Breast epithelium (tissue), 3 donors: ENCODE measurements around the gene NDFIP2.

Experiments
- CTCF ChIP-seq, 3 donors: fragments of 450-650 bp; IDR thresholded peaks; one replicate each; pipeline ENCODE4 v1.5.1; 2016 to 2017; ENCODE audit warnings: antibody characterized with exemption in 3 of 3, mild to moderate bottlenecking in 3 of 3, moderate library complexity in 3 of 3
- POLR2A ChIP-seq: fragments of 450-650 bp; IDR thresholded peaks from one replicate; pipeline ENCODE4 v1.6.1; 2016; ENCODE audit warnings: antibody characterized with exemption, mild to moderate bottlenecking, moderate library complexity
- POLR2AphosphoS5 ChIP-seq, 3 donors: sonication (generic); formaldehyde crosslinking; IDR thresholded peaks; one replicate each; pipeline ENCODE4 v1.6.1; 2017; ENCODE audit warnings: antibody characterized with exemption in 3 of 3

- TF ChIP-seq CTCF (IDR thresholded peaks at IDR 0.05) (no peak), POLR2A (no peak), POLR2AphosphoS5 (IDR thresholded peaks at IDR 0.05) (no peak)
Observed at GRCh38 chr13:79463604-79464003, 17.4 kb upstream of the NDFIP2 start.
